ENCODE results near the gene CKAP4.

Gene CKAP4

GRCh38 chr12:106197906-106198623 lies 49.8 kb downstream of the CKAP4 start:
- DNase-seq (ENCODE audit: low read depth): no peak

GRCh38 chr12:106195621-106196027 lies 52.2 kb downstream of the CKAP4 start:
- DNase-seq (ENCODE audit: low read depth): no peak

- DNase-seq (ENCODE audit: low read depth): no peak
Observed at GRCh38 chr12:106194351-106194750, 53.5 kb downstream of the CKAP4 start.

- no peak for DNase-seq (ENCODE audit: low read depth)
Observed at GRCh38 chr12:106193394-106194215, 54.2 kb downstream of the CKAP4 start.

- DNase-seq (ENCODE audit: low read depth): no peak
Observed at GRCh38 chr12:106192659-106193393, 55.0 kb downstream of the CKAP4 start.

GRCh38 chr12:106190581-106190980 lies 57.2 kb downstream of the CKAP4 start:
- DNase-seq (ENCODE audit: low read depth): no peak

- DNase-seq (ENCODE audit: low read depth): no peak
Observed at GRCh38 chr12:106189341-106189740, 58.5 kb downstream of the CKAP4 start.

GRCh38 chr12:106188256-106188655 lies 59.6 kb downstream of the CKAP4 start:
- no peak for DNase-seq (ENCODE audit: low read depth)

Measured in stimulated activated CD8-positive, alpha-beta memory T cell treated with anti-CD3 and anti-CD28 coated beads, Interleukin-12 subunit alpha, Interleukin-12 subunit beta, amount 100 ng/mL, for 4 hours (primary cell).